ENCODE results near the gene TDRD12. TPM values are rescaled to one million over a fixed set of nuclear protein-coding genes. Genes with fewer than 3 reads are reported as not detected.

Gene TDRD12
- polyA plus RNA-seq, 1 donor (not counting 4 experiments of a cell fraction or from before 2014, with no cell fraction given) = 0.04 TPM

GRCh38 chr19:32818536-32818935, 99.0 kb downstream of the TDRD12 start:
- no peak for DNase-seq (ENCODE audit: low read depth, low spot score)
- dilution Hi-C loops (cut with MboI; ENCODE audit: extremely low pct_ligation_motif_present, low sequenced_read_pairs) = no loop called here
- H3K9me3 ChIP-seq (ENCODE audit: control insufficient read depth, low read depth, low read length) = no peaks in the 10 kb centered on the region
- no peak for FAIRE-seq
- no peaks in the 10 kb centered on the region for H3K4me1 ChIP-seq (ENCODE audit: control insufficient read depth, extremely low read depth, insufficient read depth, low read length)
- H3K9me1 ChIP-seq (ENCODE audit: control insufficient read depth, extremely low read depth, insufficient read depth, low read length) = no peaks in the 10 kb centered on the region
- no peak overlapping the region for H3K4me3 ChIP-seq (ENCODE audit: control insufficient read depth in 2 of 3, extremely low read depth in 1 of 3, insufficient read depth in 2 of 3, low read depth in 1 of 3, low read length in 3 of 3)
- H3K4me2 ChIP-seq (ENCODE audit: control insufficient read depth, extremely low read depth, insufficient read depth, low read depth, low read length) = no peak overlapping the region
- no peak overlapping the region for H3K27ac ChIP-seq (ENCODE audit: control insufficient read depth, insufficient read depth, low read length)
- H2AFZ ChIP-seq (ENCODE audit: control insufficient read depth, low read length) = no peak overlapping the region
- no peak overlapping the region for H3K9ac ChIP-seq (ENCODE audit: control insufficient read depth, extremely low read depth, insufficient read depth, low read length)
- H4K20me1 ChIP-seq (ENCODE audit: control insufficient read depth, extremely low read depth, insufficient read depth, low read length) = no peaks in the 10 kb centered on the region
- no peaks in the 10 kb centered on the region for H3K36me3 ChIP-seq (ENCODE audit: control insufficient read depth in 2 of 2, extremely low read depth in 1 of 2, insufficient read depth in 2 of 2, low read length in 2 of 2)
- H3K27me3 ChIP-seq (ENCODE audit: control insufficient read depth, extremely low read depth, insufficient read depth, low read length) = peaks cover 3% of the 10 kb centered on the region
- no peak for TF ChIP-seq CTCF (optimal IDR thresholded peaks at IDR 0.05 in 1 of 3, IDR thresholded peaks at IDR 0.05 in 1 of 3, conservative IDR thresholded peaks at IDR 0.05 in 1 of 3; ENCODE audit: extremely low read depth in 1 of 3, insufficient read depth in 2 of 3, low read length in 3 of 3)
- TF ChIP-seq EZH2 (IDR thresholded peaks at IDR 0.05; ENCODE audit: low read length) = no peak
- no peaks in the 10 kb centered on the region for H3K79me2 ChIP-seq (ENCODE audit: control insufficient read depth, insufficient read depth, low read length)

GRCh38 chr19:32819419-32820400, 100.1 kb downstream of the TDRD12 start:
- H3K4me1 ChIP-seq (ENCODE audit: control insufficient read depth, extremely low read depth, insufficient read depth, low read length) = no peaks in the 10 kb centered on the region
- dilution Hi-C loops (cut with MboI; ENCODE audit: extremely low pct_ligation_motif_present, low sequenced_read_pairs) = no loop called here
- no peak for TF ChIP-seq CTCF (optimal IDR thresholded peaks at IDR 0.05 in 1 of 3, IDR thresholded peaks at IDR 0.05 in 1 of 3, conservative IDR thresholded peaks at IDR 0.05 in 1 of 3; ENCODE audit: extremely low read depth in 1 of 3, insufficient read depth in 2 of 3, low read length in 3 of 3)
- no peak for TF ChIP-seq EZH2 (IDR thresholded peaks at IDR 0.05; ENCODE audit: low read length)
- no peak overlapping the region for H3K9ac ChIP-seq (ENCODE audit: control insufficient read depth, extremely low read depth, insufficient read depth, low read length)
- H3K27me3 ChIP-seq (ENCODE audit: control insufficient read depth, extremely low read depth, insufficient read depth, low read length) = peaks cover 10% of the 10 kb centered on the region
- no peaks in the 10 kb centered on the region for H3K79me2 ChIP-seq (ENCODE audit: control insufficient read depth, insufficient read depth, low read length)
- H3K4me3 ChIP-seq (ENCODE audit: control insufficient read depth in 2 of 3, extremely low read depth in 1 of 3, insufficient read depth in 2 of 3, low read depth in 1 of 3, low read length in 3 of 3) = no peak overlapping the region
- DNase-seq (ENCODE audit: low read depth, low spot score) (no peak), FAIRE-seq (no peak)
- H3K27ac ChIP-seq (ENCODE audit: control insufficient read depth, insufficient read depth, low read length) = no peak overlapping the region
- no peaks in the 10 kb centered on the region for H3K9me3 ChIP-seq (ENCODE audit: control insufficient read depth, low read depth, low read length)
- H2AFZ ChIP-seq (ENCODE audit: control insufficient read depth, low read length) = no peak overlapping the region
- no peaks in the 10 kb centered on the region for H3K36me3 ChIP-seq (ENCODE audit: control insufficient read depth in 2 of 2, extremely low read depth in 1 of 2, insufficient read depth in 2 of 2, low read length in 2 of 2)
- H3K9me1 ChIP-seq (ENCODE audit: control insufficient read depth, extremely low read depth, insufficient read depth, low read length) = no peaks in the 10 kb centered on the region
- no peak overlapping the region for H3K4me2 ChIP-seq (ENCODE audit: control insufficient read depth, extremely low read depth, insufficient read depth, low read depth, low read length)
- H4K20me1 ChIP-seq (ENCODE audit: control insufficient read depth, extremely low read depth, insufficient read depth, low read length) = no peaks in the 10 kb centered on the region
